HepG2 (cell line): ENCODE measurements around the gene CHMP5.

Source experiments
- AGO2 ChIP-seq: fragments of 200-400 bp; formaldehyde crosslinking; optimal IDR thresholded peaks from 2 replicates; pipeline ENCODE3; 2017; ENCODE audit warnings: mild to moderate bottlenecking, low read depth, low read length, moderate library complexity
- MEIS2 ChIP-seq: sonication (generic); formaldehyde crosslinking; IDR thresholded peaks from 2 replicates; pipeline ENCODE4 v1.9.0; 2021; ENCODE audit warnings: mild to moderate bottlenecking, missing genetic modification reagents
- SUZ12 ChIP-seq: fragments of 150-350 bp; IDR thresholded peaks from 2 replicates; pipeline ENCODE4 v1.6.1; 2014; ENCODE audit warnings: low read depth, low read length
- ZNF687 ChIP-seq: sonication (generic); formaldehyde crosslinking; IDR thresholded peaks from 2 replicates; pipeline ENCODE4 v1.5.1; 2020; ENCODE audit warnings: mild to moderate bottlenecking, missing genetic modification reagents, moderate library complexity

GRCh38 chr9:33255014-33255413, 9.8 kb upstream of the CHMP5 start:
- TF ChIP-seq ZNF687 (no peak), SUZ12 (no peak), MEIS2 (no peak), AGO2 (no peak)
